OCI-LY1 (cell line): Measurements from ENCODE around the gene ZBTB21.

Experiments
- H2AFZ ChIP-seq: fragments of 200-600 bp; sonication (generic), shearing (Covaris generic); 2 replicates; pipeline ENCODE4 v1.6.0; 2014; ENCODE audit warnings: antibody characterized with exemption, mild to moderate bottlenecking, low read length
- H3F3A ChIP-seq: fragments of 200-600 bp; sonication (generic), shearing (Covaris generic); 2 replicates; pipeline ENCODE4 v1.6.0; 2014; ENCODE audit warnings: mild to moderate bottlenecking, antibody characterized with exemption, low read length, moderate library complexity; ENCODE audit not compliant: insufficient read depth
- H3K27ac ChIP-seq: fragments of 200-600 bp; sonication (generic); 2 replicates; pipeline ENCODE4 v1.5.1; 2014; ENCODE audit warnings: low read length, mixed run types, mild to moderate bottlenecking, low read depth; ENCODE audit not compliant: poor library complexity, severe bottlenecking
- H3K27me3 ChIP-seq: fragments of 200-600 bp; sonication (generic); 2 replicates; pipeline ENCODE4 v1.6.0; 2014; ENCODE audit warnings: antibody characterized with exemption, mild to moderate bottlenecking, low read length, moderate library complexity; ENCODE audit not compliant: insufficient read depth
- H3K36me3 ChIP-seq: fragments of 200-600 bp; sonication (generic); 2 replicates; pipeline ENCODE4 v1.6.1; 2014; ENCODE audit warnings: mild to moderate bottlenecking, antibody characterized with exemption, low read length, moderate library complexity, mixed read lengths; ENCODE audit not compliant: insufficient read depth
- H3K4me1 ChIP-seq: fragments of 200-600 bp; sonication (generic); 2 replicates; pipeline ENCODE4 v1.5.1; 2014; ENCODE audit warnings: mild to moderate bottlenecking, low read length, moderate library complexity; ENCODE audit not compliant: insufficient read depth, severe bottlenecking
- H3K4me2 ChIP-seq: fragments of 200-600 bp; sonication (generic), shearing (Covaris generic); 2 replicates; pipeline ENCODE4 v1.6.1; 2014; ENCODE audit warnings: low read length
- H3K4me3 ChIP-seq: fragments of 200-600 bp; sonication (generic); 2 replicates; pipeline ENCODE4 v1.5.1; 2014; ENCODE audit warnings: low read length, low read depth, mild to moderate bottlenecking, mixed read lengths; ENCODE audit not compliant: poor library complexity, severe bottlenecking
- H3K79me2 ChIP-seq: fragments of 200-600 bp; shearing (Covaris generic); 2 replicates; pipeline ENCODE4 v1.6.1; 2016; ENCODE audit warnings: mixed run types, low read length, mixed read lengths; ENCODE audit not compliant: insufficient read depth
- H3K9ac ChIP-seq: fragments of 200-600 bp; sonication (generic), shearing (Covaris generic); 2 replicates; pipeline ENCODE4 v1.6.1; 2014; ENCODE audit warnings: mild to moderate bottlenecking, low read length, mixed read lengths
- H3K9me2 ChIP-seq: fragments of 200-600 bp; sonication (generic), shearing (Covaris generic); 2 replicates; pipeline ENCODE4 v1.6.1; 2014; ENCODE audit warnings: low read depth, mild to moderate bottlenecking, low read length, mixed read lengths
- H3K9me3 ChIP-seq: fragments of 200-600 bp; shearing (Covaris generic); 2 replicates; pipeline ENCODE4 v1.6.1; 2014; ENCODE audit warnings: low read length, mixed read lengths
- H4K20me1 ChIP-seq: fragments of 200-600 bp; sonication (generic), shearing (Covaris generic); 2 replicates; pipeline ENCODE4 v1.6.0; 2016; ENCODE audit warnings: mild to moderate bottlenecking, low read length; ENCODE audit not compliant: insufficient read depth
- EZH2 ChIP-seq: fragments of 200-600 bp; sonication (generic), shearing (Covaris generic); IDR thresholded peaks from 2 replicates; pipeline ENCODE4 v1.8.0; 2017; ENCODE audit warnings: borderline replicate concordance, mixed run types, mild to moderate bottlenecking, antibody characterized with exemption, low read length, moderate library complexity, mixed read lengths
- TF ChIP-seq, protein P1 (sequence below): fragments of 200-600 bp; sonication (generic), shearing (Covaris generic); IDR thresholded peaks from 2 replicates; pipeline ENCODE4 v1.5.1; 2017; ENCODE audit warnings: mild to moderate bottlenecking, antibody characterized with exemption, low read length, moderate library complexity, mixed read lengths

The ZBTB21 gene

DNA sequence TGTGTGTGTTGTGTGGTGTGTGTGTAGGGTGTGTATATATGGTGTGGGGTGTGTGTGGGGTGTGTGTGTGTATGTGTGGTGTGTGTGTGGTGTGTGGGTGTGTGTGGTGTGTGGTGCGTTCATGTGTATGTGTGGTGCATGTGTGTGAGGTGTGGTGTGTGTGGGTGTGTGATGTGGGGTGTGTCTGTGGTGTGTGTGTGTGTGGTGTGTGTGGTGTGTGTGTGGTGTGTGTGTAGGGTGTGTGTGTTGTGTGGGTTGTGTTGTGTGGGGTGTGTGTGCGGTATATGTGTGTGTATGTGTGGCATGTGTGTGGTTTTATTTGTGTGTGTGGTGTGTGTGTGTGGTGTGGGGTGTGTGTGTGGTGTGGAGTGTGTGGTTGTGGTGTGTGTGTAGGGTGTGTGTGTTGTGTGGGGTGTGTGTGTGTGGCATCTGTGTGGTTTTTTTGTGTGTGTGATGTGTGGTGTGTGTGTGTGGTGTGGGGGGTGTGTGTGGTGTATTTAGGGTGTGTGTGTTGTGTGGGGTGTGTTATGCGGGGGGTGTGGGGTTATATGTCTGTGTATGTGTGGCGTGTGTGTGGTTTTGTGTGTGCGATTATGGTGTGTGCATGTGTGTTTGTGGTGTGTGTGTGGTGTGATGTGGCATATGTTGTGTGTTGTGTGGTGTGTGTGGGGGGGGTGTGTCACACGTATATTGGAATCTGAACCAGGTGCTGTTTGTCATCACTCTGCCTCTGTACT is 17.1 kb upstream of the ZBTB21 start:
- Histone ChIP-seq H3K9ac (peak overlapping the region; percentile 64; the same call in 1 of the 2 replicates), H3K4me3 (peak overlapping the region; percentile 39), H3F3A (no peaks in the 10 kb centered on the region; the same call in 1 of the 2 replicates), H3K9me3 (no peaks in the 10 kb centered on the region), H3K4me1 (peaks cover 56% of the 10 kb centered on the region), H3K9me2 (no peaks in the 10 kb centered on the region), H3K4me2 (peak overlapping the region; percentile 64), H3K79me2 (no peaks in the 10 kb centered on the region), H2AFZ (no peak overlapping the region), H3K27me3 (no peaks in the 10 kb centered on the region), H3K36me3 (no peaks in the 10 kb centered on the region), H4K20me1 (no peaks in the 10 kb centered on the region), H3K27ac (peak overlapping the region; percentile 99)
- TF ChIP-seq, protein P1, sequence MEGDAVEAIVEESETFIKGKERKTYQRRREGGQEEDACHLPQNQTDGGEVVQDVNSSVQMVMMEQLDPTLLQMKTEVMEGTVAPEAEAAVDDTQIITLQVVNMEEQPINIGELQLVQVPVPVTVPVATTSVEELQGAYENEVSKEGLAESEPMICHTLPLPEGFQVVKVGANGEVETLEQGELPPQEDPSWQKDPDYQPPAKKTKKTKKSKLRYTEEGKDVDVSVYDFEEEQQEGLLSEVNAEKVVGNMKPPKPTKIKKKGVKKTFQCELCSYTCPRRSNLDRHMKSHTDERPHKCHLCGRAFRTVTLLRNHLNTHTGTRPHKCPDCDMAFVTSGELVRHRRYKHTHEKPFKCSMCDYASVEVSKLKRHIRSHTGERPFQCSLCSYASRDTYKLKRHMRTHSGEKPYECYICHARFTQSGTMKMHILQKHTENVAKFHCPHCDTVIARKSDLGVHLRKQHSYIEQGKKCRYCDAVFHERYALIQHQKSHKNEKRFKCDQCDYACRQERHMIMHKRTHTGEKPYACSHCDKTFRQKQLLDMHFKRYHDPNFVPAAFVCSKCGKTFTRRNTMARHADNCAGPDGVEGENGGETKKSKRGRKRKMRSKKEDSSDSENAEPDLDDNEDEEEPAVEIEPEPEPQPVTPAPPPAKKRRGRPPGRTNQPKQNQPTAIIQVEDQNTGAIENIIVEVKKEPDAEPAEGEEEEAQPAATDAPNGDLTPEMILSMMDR = no peak
- no peak for TF ChIP-seq EZH2

DNA sequence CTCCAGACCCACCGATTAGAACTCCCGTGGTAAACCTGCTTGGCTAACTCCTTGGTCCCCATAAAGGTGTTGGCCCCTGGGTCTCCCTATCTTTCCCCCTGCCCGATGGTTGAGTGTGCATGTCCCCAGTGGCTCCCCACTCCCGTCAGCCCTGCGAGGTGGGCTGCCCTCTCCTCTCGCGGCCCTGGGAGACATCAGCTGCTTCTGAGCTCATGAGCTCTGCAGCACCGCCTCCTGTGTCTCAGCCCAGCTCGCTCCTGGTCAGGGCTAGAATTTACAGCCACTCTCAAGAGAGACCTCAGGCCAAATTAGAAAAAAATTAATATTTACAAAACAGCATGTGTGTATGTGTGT is 15.9 kb upstream of the ZBTB21 start:
- no peak overlapping the region for H3K4me3 ChIP-seq
- no peaks in the 10 kb centered on the region for H3K9me2 ChIP-seq
- no peak overlapping the region for H2AFZ ChIP-seq
- H3K27me3 ChIP-seq = no peaks in the 10 kb centered on the region
- H4K20me1 ChIP-seq = no peaks in the 10 kb centered on the region
- H3K4me2 ChIP-seq = no peak overlapping the region
- no peak overlapping the region for H3K27ac ChIP-seq
- H3K9me3 ChIP-seq = no peaks in the 10 kb centered on the region
- H3K36me3 ChIP-seq = no peaks in the 10 kb centered on the region
- TF ChIP-seq, protein P1 = no peak
- no peak for TF ChIP-seq EZH2
- H3K9ac ChIP-seq = no peak overlapping the region
- no peaks in the 10 kb centered on the region for H3K79me2 ChIP-seq
- H3K4me1 ChIP-seq = peaks cover 44% of the 10 kb centered on the region
- H3F3A ChIP-seq = no peaks in the 10 kb centered on the region; the same call in 1 of the 2 replicates

DNA sequence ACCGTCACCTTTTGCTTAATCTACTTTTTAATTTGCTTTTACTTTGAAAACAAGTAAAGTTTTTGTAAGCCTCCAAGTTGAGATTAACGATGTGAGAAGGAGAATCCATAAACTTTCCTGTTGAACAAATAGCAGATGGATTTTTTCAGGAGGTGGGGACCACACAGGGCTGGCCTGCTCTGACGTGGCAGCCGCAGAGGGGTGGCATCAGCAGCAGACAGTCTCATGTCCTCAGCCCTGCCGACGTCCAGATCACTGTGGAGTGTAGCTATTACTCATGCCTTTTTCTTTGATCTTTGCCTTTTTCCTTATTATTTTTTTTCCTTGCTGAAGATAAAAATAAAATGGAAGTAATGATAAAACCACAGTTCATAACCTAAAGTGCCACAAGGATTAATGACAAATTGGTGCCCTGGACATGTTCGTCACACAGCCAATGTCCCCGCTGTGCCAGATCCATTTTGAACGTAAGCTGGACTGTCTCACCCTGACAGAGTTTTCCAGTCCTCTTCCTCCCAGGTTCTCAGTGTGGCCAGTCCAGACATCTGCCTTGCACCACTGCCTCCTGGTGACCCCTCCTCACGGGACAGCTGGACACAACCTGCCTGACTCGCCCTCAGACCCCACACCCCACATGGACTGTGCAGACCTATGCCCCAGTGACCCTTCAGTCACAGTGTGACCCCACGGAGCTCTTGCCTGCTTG is 15.4 kb upstream of the ZBTB21 start:
- Histone ChIP-seq H3K9me2 (no peaks in the 10 kb centered on the region), H3K4me2 (no peak overlapping the region), H3K36me3 (no peaks in the 10 kb centered on the region), H3K4me1 (peaks cover 39% of the 10 kb centered on the region), H3K9me3 (no peaks in the 10 kb centered on the region), H3K27ac (no peak overlapping the region), H3K4me3 (no peak overlapping the region), H2AFZ (no peak overlapping the region), H3F3A (no peaks in the 10 kb centered on the region; the same call in 1 of the 2 replicates), H3K9ac (no peak overlapping the region), H3K27me3 (no peaks in the 10 kb centered on the region), H4K20me1 (no peaks in the 10 kb centered on the region), H3K79me2 (no peaks in the 10 kb centered on the region)
- TF ChIP-seq, protein P1 = no peak
- TF ChIP-seq EZH2 = no peak
